Epithelial cell of proximal tubule (primary cell): ENCODE data around the gene AQP12A. TPM values are rescaled to one million over a fixed set of nuclear protein-coding genes. Genes with fewer than 3 reads are reported as not detected.
"Not testable (repeated sequence)": the region's sequence is repeated elsewhere in the genome, so short reads cannot be mapped to it uniquely, and the experiment has no call there.

ENCODE experiments used
- DNase-seq: peaks from one replicate; pipeline ENCODE4 v3.0.0-alpha.2; 2011; ENCODE audit warnings: low read depth
- H3K4me3 ChIP-seq: 2 replicates; pipeline ENCODE4 v1.5.1; 2011; ENCODE audit warnings: low read depth, mild to moderate bottlenecking, low read length
- total RNA-seq: library from RNA; depleted of rRNA; stranded (reverse); fragments of >200 nt; gene quantifications from 2 replicates; pipeline ENCODE4 v1.2.3, GENCODE V29; 2015
- TF ChIP-seq, protein P1 (sequence below): conservative IDR thresholded peaks from 2 replicates; pipeline ENCODE4 v1.5.1; 2012; ENCODE audit warnings: low read depth, mild to moderate bottlenecking, low read length

The AQP12A gene
- total RNA-seq, 1 donor from 2014 or later: not detected

DNA sequence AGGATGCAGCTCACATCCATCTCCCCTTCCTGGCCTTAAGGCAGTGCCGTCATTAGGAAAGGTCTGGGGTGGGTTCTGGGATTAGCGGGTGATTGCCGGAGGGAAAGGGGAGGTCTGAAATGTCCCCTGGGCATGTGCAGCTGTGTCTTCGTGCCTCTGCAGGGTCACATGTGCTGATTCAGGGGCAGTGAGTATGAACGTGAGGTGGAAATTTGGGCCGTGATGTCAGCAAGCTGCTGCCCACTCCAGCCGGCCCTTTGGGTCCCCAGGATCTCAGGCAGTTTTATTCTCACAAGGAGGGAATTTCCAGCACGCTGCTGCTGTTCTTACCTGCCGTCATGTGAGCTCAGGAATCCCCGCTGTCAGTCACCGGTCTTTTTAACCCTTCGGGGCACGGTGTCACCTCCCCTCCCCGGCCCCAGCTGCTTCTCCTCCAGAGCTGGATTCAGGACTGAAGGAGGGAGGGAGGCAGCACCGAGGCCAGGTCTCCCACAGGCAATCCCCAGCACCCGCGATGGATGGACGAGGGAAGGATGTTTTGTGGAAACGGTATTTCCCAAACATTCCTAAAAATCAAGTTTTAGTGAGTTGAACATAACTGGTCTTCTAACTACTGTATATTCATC is 42.9 kb upstream of the AQP12A start:
- TF ChIP-seq, protein P1, sequence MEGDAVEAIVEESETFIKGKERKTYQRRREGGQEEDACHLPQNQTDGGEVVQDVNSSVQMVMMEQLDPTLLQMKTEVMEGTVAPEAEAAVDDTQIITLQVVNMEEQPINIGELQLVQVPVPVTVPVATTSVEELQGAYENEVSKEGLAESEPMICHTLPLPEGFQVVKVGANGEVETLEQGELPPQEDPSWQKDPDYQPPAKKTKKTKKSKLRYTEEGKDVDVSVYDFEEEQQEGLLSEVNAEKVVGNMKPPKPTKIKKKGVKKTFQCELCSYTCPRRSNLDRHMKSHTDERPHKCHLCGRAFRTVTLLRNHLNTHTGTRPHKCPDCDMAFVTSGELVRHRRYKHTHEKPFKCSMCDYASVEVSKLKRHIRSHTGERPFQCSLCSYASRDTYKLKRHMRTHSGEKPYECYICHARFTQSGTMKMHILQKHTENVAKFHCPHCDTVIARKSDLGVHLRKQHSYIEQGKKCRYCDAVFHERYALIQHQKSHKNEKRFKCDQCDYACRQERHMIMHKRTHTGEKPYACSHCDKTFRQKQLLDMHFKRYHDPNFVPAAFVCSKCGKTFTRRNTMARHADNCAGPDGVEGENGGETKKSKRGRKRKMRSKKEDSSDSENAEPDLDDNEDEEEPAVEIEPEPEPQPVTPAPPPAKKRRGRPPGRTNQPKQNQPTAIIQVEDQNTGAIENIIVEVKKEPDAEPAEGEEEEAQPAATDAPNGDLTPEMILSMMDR: no peak
- no peak overlapping the region for H3K4me3 ChIP-seq
- DNase-seq: no peak

DNA sequence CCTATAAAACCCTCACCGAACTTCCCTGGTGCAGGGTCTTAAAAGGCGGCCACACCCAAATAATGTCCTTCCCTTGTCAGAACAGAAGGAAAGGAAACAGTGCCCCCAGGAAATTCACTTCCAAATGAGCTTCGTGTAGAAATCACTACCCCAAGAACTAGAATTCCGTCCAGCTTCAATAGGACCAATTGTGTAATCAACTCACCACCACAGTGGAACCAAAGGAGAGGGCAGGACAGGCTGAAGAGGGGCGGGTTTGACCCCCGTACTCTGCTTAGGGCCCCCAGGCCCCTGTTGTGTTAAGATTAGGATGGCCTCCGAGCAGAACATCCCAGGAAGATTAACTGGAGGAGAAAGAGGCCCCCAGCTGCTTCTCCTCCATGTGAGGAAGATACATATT is 42.3 kb upstream of the AQP12A start:
- TF ChIP-seq, protein P1: no peak
- DNase-seq: no peak
- H3K4me3 ChIP-seq: no peak overlapping the region

DNA sequence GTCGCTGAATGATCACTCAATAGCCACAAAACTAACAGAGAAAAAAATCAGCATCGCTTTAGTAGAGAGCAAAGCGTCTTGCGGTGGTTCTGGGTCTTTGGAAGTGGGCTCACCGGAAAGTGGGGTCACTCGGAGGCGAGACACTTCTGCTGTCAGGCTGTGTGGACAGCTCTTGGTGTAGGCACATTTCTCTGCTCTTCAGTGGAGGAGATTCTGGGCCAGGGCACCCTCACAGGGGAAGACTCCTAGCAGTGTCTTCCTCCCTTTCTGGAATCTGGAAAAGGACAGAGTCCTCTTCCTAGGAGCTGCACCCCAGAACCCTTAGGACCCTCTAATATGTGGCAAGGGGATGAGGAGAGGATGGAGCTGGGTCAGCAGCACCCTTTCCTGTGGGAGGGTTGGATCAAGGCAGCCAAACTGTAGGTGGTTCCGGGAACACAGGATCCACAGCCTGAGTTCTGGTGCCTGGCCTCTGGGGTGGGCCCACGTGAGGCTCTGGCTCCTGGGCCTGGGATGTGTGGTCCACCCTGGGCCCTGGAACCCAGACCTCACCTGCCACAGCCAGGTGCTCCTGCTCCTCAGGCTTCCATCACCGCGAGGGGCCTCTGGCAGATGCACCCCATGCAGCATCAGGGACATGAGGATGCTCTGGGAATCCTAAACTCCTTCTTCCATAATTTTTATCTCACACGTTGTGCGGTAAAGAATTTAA is 41.3 kb upstream of the AQP12A start:
- no peak overlapping the region for H3K4me3 ChIP-seq
- TF ChIP-seq, protein P1: no peak
- no peak for DNase-seq

DNA sequence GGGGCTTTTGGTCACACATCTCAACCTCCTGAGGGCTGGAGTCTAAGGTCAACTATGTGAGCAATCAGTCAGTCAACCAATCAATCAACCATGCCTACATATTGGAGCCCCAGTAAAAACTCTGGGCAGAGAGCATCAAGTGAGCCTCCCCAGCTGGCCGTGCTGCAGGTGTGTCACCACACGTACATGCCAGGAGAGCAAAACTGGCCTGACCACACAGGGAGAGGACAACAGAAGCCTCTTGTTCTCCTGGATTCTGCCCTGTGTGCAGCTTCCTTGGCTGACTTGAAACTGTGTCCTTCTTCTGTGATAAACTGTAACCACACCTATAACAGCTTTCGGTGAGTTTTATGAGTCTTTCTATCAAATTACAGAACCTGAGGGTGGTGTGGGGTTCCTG is 40.5 kb upstream of the AQP12A start:
- TF ChIP-seq, protein P1: no peak
- no peak overlapping the region for H3K4me3 ChIP-seq
- no peak for DNase-seq

DNA sequence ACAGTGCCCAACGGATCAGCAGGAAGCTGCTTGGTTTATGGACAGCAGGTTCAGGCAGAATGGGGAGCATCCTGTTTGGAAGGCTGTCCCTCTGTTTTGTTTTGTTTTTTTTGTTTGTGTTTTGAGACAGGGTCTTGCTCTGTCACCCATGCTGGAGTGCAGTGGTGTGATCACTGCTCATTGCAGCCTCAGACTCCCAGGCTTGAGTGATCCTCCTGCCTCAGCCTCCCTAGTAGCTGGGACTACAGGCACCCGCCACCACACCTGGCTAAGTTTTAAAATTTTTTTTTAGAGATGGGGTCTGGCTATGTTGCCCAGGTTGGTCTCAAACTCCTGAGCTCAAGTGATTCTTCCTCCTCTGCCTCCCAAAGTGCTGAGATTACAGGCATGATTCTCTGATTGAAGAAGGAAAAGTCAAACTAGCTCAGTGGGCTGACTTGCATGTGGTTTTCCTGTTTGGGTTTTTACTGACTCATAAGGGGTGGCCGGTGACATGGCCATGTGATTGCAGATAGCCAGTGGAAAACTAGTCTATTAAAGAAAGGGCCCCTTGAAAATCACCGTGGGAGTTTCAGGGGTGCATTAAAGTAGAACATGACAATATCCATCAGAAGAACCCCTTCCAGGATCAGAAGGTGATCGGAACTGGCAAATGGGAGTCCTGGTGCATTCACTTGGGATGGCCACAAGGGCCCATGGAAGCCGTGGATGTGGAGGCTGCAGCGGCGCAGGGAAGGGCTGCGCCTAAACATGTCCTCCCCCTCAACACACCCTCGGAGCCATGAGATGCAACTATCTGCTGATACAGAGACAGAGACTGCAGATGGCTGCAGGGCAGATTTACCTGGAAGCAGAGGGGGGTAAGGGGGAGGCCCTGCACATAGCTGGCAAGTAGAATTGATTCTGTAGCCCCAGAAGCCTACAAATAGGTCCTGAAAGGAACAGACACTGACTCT is 35.5 kb upstream of the AQP12A start:
- DNase-seq: no peak
- TF ChIP-seq, protein P1: no peak
- H3K4me3 ChIP-seq: no peak overlapping the region

DNA sequence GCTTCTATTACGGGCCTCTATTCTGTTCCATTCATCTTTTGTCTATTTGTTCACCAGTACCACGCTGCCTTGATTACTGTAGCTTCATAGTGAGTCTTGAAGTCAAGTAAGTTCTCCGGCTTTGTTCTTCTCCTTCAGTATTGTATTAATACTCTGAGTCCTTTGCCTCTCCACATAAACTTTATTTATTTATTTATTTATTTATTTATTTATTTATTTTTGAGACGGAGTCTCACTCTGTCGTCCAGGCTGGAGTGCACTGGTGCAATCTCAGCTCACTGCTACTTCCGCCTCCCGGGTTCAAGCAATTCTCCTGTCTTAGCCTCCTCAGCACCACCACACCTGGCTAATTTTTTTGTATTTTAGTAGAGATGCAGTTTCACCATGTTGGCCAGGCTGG is 31.8 kb upstream of the AQP12A start:
- DNase-seq: not testable (repeated sequence)

DNA sequence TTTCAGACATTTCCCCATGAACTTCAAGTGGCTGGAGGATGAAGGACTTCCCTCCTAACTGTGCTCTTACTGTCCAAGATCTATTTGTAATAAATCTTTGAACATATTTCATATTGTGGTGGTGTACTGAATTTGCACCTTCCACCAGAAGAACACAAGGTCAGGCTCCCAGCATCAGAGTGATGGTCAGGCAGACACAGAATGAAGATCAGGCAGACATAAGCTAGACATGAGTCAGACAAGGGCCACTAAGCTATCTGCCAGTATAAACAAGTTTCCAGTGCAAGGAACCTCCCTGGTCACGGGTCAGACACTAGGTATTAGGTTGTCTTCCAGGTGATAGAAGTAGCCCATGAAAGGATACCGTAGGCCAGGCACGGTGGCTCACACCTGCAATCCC is 29.0 kb upstream of the AQP12A start:
- DNase-seq: no peak
- TF ChIP-seq, protein P1: no peak

More for the DNA sequence above, 31.8 kb upstream of the AQP12A start:
- not testable (repeated sequence) for H3K4me3 ChIP-seq

More for the DNA sequence above, 29.0 kb upstream of the AQP12A start:
- H3K4me3 ChIP-seq: no peak overlapping the region
